KMS-11 (cell line): ENCODE measurements around the gene CIB2.

Source experiments
- H2AFZ ChIP-seq: fragments of 200-600 bp; sonication (generic); 2 replicates; pipeline ENCODE4 v1.6.1; 2016; ENCODE audit warnings: antibody characterized with exemption, mixed run types, low read depth
- H3K27ac ChIP-seq: fragments of 200-600 bp; sonication (generic); 2 replicates; pipeline ENCODE4 v1.6.1; 2016; ENCODE audit warnings: mild to moderate bottlenecking, mixed run types
- H3K27me3 ChIP-seq: fragments of 200-600 bp; sonication (generic); 2 replicates; pipeline ENCODE4 v1.6.1; 2017; ENCODE audit warnings: mild to moderate bottlenecking, low read depth, mixed run types, moderate library complexity; ENCODE audit not compliant: insufficient read depth
- H3K36me3 ChIP-seq: fragments of 200-600 bp; sonication (generic); 2 replicates; pipeline ENCODE4 v1.6.1; 2017; ENCODE audit warnings: mild to moderate bottlenecking, mixed run types; ENCODE audit not compliant: insufficient read depth
- H3K4me1 ChIP-seq: fragments of 200-600 bp; sonication (generic); 2 replicates; pipeline ENCODE4 v1.6.1; 2016; ENCODE audit warnings: mild to moderate bottlenecking, low read depth, mixed run types; ENCODE audit not compliant: poor library complexity, severe bottlenecking
- H3K4me2 ChIP-seq: fragments of 200-600 bp; sonication (generic); 2 replicates; pipeline ENCODE4 v1.7.0; 2016; ENCODE audit warnings: mild to moderate bottlenecking, mixed run types
- H3K4me3 ChIP-seq: fragments of 200-600 bp; sonication (generic); IDR thresholded peaks from 2 replicates; pipeline ENCODE4 v1.6.1; 2017; ENCODE audit warnings: low read depth, low read length, mixed read lengths; ENCODE audit not compliant: insufficient read depth
- H3K79me2 ChIP-seq: fragments of 200-600 bp; sonication (generic); 2 replicates; pipeline ENCODE4 v1.6.1; 2016; ENCODE audit warnings: low read depth, mixed run types; ENCODE audit not compliant: insufficient read depth
- H3K9ac ChIP-seq: fragments of 200-600 bp; sonication (generic); 2 replicates; pipeline ENCODE4 v1.6.1; 2016; ENCODE audit warnings: mild to moderate bottlenecking, mixed run types
- H4K20me1 ChIP-seq: fragments of 200-600 bp; sonication (generic); 2 replicates; pipeline ENCODE4 v1.6.1; 2016; ENCODE audit warnings: mild to moderate bottlenecking, mixed run types; ENCODE audit not compliant: insufficient read depth
- CTCF ChIP-seq: fragments of 200-600 bp; sonication (generic); conservative IDR thresholded peaks from 2 replicates; pipeline ENCODE4 v1.6.1; 2017; ENCODE audit warnings: low read depth, mild to moderate bottlenecking, antibody characterized with exemption, low read length, moderate library complexity, mixed read lengths

The CIB2 gene

GRCh38 chr15:78100886-78101285, 30.4 kb downstream of the CIB2 start:
- peaks cover 30% of the 10 kb centered on the region for H3K4me1 ChIP-seq
- H3K27me3 ChIP-seq = no peaks in the 10 kb centered on the region
- no peak overlapping the region for H3K4me3 ChIP-seq
- no peak overlapping the region for H3K27ac ChIP-seq
- no peak overlapping the region for H3K9ac ChIP-seq
- H3K4me2 ChIP-seq = no peak overlapping the region
- no peaks in the 10 kb centered on the region for H3K36me3 ChIP-seq
- H2AFZ ChIP-seq = no peak overlapping the region
- H3K79me2 ChIP-seq = no peaks in the 10 kb centered on the region
- H4K20me1 ChIP-seq = no peaks in the 10 kb centered on the region
- no peak for TF ChIP-seq CTCF

GRCh38 chr15:78098131-78098755, 33.0 kb downstream of the CIB2 start:
- Histone ChIP-seq H3K27ac (no peak overlapping the region), H3K27me3 (no peaks in the 10 kb centered on the region), H3K4me2 (no peak overlapping the region), H3K79me2 (no peaks in the 10 kb centered on the region), H3K36me3 (no peaks in the 10 kb centered on the region), H3K4me1 (peaks cover 4% of the 10 kb centered on the region), H2AFZ (no peak overlapping the region), H3K4me3 (no peak overlapping the region), H3K9ac (no peak overlapping the region), H4K20me1 (no peaks in the 10 kb centered on the region)
- TF ChIP-seq CTCF = no peak

GRCh38 chr15:78097667-78098066, 33.6 kb downstream of the CIB2 start:
- no peak overlapping the region for H3K4me2 ChIP-seq
- H3K36me3 ChIP-seq = no peaks in the 10 kb centered on the region
- no peak overlapping the region for H3K9ac ChIP-seq
- no peaks in the 10 kb centered on the region for H3K27me3 ChIP-seq
- no peaks in the 10 kb centered on the region for H3K79me2 ChIP-seq
- H4K20me1 ChIP-seq = no peaks in the 10 kb centered on the region
- H2AFZ ChIP-seq = no peak overlapping the region
- H3K27ac ChIP-seq = no peak overlapping the region
- no peak overlapping the region for H3K4me3 ChIP-seq
- H3K4me1 ChIP-seq = no peaks in the 10 kb centered on the region
- no peak for TF ChIP-seq CTCF

GRCh38 chr15:78093242-78094020, 37.8 kb downstream of the CIB2 start:
- Histone ChIP-seq H3K79me2 (no peaks in the 10 kb centered on the region), H3K4me2 (no peak overlapping the region), H3K36me3 (no peaks in the 10 kb centered on the region), H2AFZ (no peak overlapping the region), H3K4me3 (no peak overlapping the region), H3K9ac (no peak overlapping the region), H3K27ac (no peak overlapping the region), H3K4me1 (no peaks in the 10 kb centered on the region), H3K27me3 (no peaks in the 10 kb centered on the region), H4K20me1 (no peaks in the 10 kb centered on the region)
- TF ChIP-seq CTCF = no peak
